ENCODE measurements around the gene FAM200C. TPM values are rescaled to one million over a fixed set of nuclear protein-coding genes. Genes with fewer than 3 reads are reported as not detected.

The FAM200C gene
- total and polyA plus RNA-seq, 10 donors: 1.6 to 5.9 (median 2.5) TPM

- Histone ChIP-seq H3K27me3 (replicated peaks in 1 of 7) (peaks cover 0 to 2% (median 0%) of the 10 kb centered on the region in 7 donors), H3K27ac (peak overlapping the region in 2 of 8 donors; percentile 25 to 57), H3K4me3 (no peak overlapping the region), H3K4me1 (peaks cover 0 to 26% (median 10%) of the 10 kb centered on the region in 6 donors), H3K36me3 (no peaks in the 10 kb centered on the region), H3K9me3 (no peaks in the 10 kb centered on the region)
- DNase-seq: no peak
- intact Hi-C loops (cut with DNase I; ENCODE audit: low total_unique reads): no loop called here
- TF ChIP-seq POLR2A (IDR thresholded peaks at IDR 0.05) (no peak), POLR2AphosphoS5 (IDR thresholded peaks at IDR 0.05) (no peak), CTCF (IDR thresholded peaks at IDR 0.05 in 8 of 11, conservative IDR thresholded peaks at IDR 0.05 in 3 of 11) (no peak)
- WGBS, 5 donors: 78 to 86% (median 82%) methylated on average over 3 of the region's 3 CpGs
Measured at GRCh38 chr5:160360310-160360709, 39.5 kb downstream of the FAM200C start.

- Histone ChIP-seq H3K9me3 (no peaks in the 10 kb centered on the region), H3K27ac (peak overlapping the region in 2 of 8 donors; percentile 25 to 57), H3K27me3 (replicated peaks in 1 of 7) (no peaks in the 10 kb centered on the region), H3K4me3 (no peak overlapping the region), H3K36me3 (no peaks in the 10 kb centered on the region), H3K4me1 (peaks cover 0 to 26% (median 10%) of the 10 kb centered on the region in 6 donors)
- TF ChIP-seq POLR2AphosphoS5 (IDR thresholded peaks at IDR 0.05): no peak
- no peak for TF ChIP-seq CTCF (IDR thresholded peaks at IDR 0.05 in 8 of 11, conservative IDR thresholded peaks at IDR 0.05 in 3 of 11)
- no peak for TF ChIP-seq POLR2A (IDR thresholded peaks at IDR 0.05)
- WGBS, 5 donors: 46 to 63% (median 59%) methylated on average over 4 of the region's 4 CpGs
- no peak for DNase-seq
- intact Hi-C loops (cut with DNase I; ENCODE audit: low total_unique reads): no loop called here
Measured at GRCh38 chr5:160359816-160360215, 40.0 kb downstream of the FAM200C start.

- 0 to 34% (median 0%) methylated on average over 1 of the region's 1 CpG for WGBS, 5 donors
- no peaks in the 10 kb centered on the region for H3K27me3 ChIP-seq (replicated peaks in 1 of 7)
- H3K4me3 ChIP-seq: no peak overlapping the region
- H3K9me3 ChIP-seq: no peaks in the 10 kb centered on the region
- no peaks in the 10 kb centered on the region for H3K36me3 ChIP-seq
- DNase-seq: no peak
- H3K4me1 ChIP-seq: peaks cover 0 to 26% (median 10%) of the 10 kb centered on the region in 6 donors
- intact Hi-C loops (cut with DNase I; ENCODE audit: low total_unique reads): no loop called here
- no peak for TF ChIP-seq POLR2AphosphoS5 (IDR thresholded peaks at IDR 0.05)
- no peak for TF ChIP-seq POLR2A (IDR thresholded peaks at IDR 0.05)
- no peak for TF ChIP-seq CTCF (IDR thresholded peaks at IDR 0.05 in 8 of 11, conservative IDR thresholded peaks at IDR 0.05 in 3 of 11)
- peak overlapping the region in 2 of 8 donors; percentile 25 to 57 for H3K27ac ChIP-seq
Measured at GRCh38 chr5:160359242-160359641, 40.6 kb downstream of the FAM200C start.

GRCh38 chr5:160357861-160358411 lies 41.9 kb downstream of the FAM200C start:
- intact Hi-C loops (cut with DNase I; ENCODE audit: low total_unique reads): no loop called here
- 46 to 69% (median 62%) methylated on average over 7 of the region's 7 CpGs for WGBS, 5 donors
- Histone ChIP-seq H3K4me1 (peaks cover 0 to 24% (median 8%) of the 10 kb centered on the region in 6 donors), H3K27ac (peak overlapping the region in 4 of 8 donors; percentile 22 to 49 (median 44)), H3K4me3 (no peak overlapping the region), H3K27me3 (replicated peaks in 1 of 7) (no peaks in the 10 kb centered on the region), H3K9me3 (no peaks in the 10 kb centered on the region), H3K36me3 (no peaks in the 10 kb centered on the region)
- DNase-seq: no peak
- no peak for TF ChIP-seq CTCF (IDR thresholded peaks at IDR 0.05 in 8 of 11, conservative IDR thresholded peaks at IDR 0.05 in 3 of 11)
- TF ChIP-seq POLR2AphosphoS5 (IDR thresholded peaks at IDR 0.05): no peak
- TF ChIP-seq POLR2A (IDR thresholded peaks at IDR 0.05): no peak

Measured in spleen (tissue), 11 donors.